H9 (cell line): Measurements from ENCODE around the gene KRT79. TPM values are rescaled to one million over a fixed set of nuclear protein-coding genes. Genes with fewer than 3 reads are reported as not detected.

ENCODE experiments used
- DNase-seq: peaks from one replicate; pipeline ENCODE4 v3.0.0-alpha.2; 2017
- H2AFZ ChIP-seq: one replicate; pipeline ENCODE4 v1.6.1; 2013; ENCODE audit warnings: mild to moderate bottlenecking, low read length, control low read depth, moderate library complexity
- H2AK5ac ChIP-seq: 2 replicates; pipeline ENCODE4 v1.6.1; 2013; ENCODE audit warnings: low read length, control low read depth, mixed read lengths; ENCODE audit not compliant: insufficient read length
- H2BK120ac ChIP-seq: one replicate; pipeline ENCODE4 v1.6.1; 2013; ENCODE audit warnings: low read depth, mild to moderate bottlenecking, low read length, control low read depth, inconsistent platforms; ENCODE audit not compliant: poor library complexity, severe bottlenecking
- H2BK12ac ChIP-seq: 2 replicates; pipeline ENCODE4 v1.6.1; 2013; ENCODE audit warnings: low read length, control low read depth, mixed read lengths, low read depth; ENCODE audit not compliant: insufficient read length
- H2BK15ac ChIP-seq: 2 replicates; pipeline ENCODE4 v1.6.1; 2013; ENCODE audit warnings: low read depth, low read length, control low read depth
- H2BK20ac ChIP-seq: one replicate; pipeline ENCODE4 v1.6.1; 2013; ENCODE audit warnings: low read depth, mild to moderate bottlenecking, low read length, control low read depth, inconsistent platforms; ENCODE audit not compliant: poor library complexity, severe bottlenecking
- H2BK5ac ChIP-seq: 2 replicates; pipeline ENCODE4 v1.6.1; 2013; ENCODE audit warnings: low read length, control low read depth, mixed read lengths; ENCODE audit not compliant: insufficient read length
- H3K14ac ChIP-seq: 2 replicates; pipeline ENCODE4 v1.6.1; 2013; ENCODE audit warnings: low read length, control low read depth; ENCODE audit not compliant: insufficient read depth
- H3K18ac ChIP-seq: 2 replicates; pipeline ENCODE4 v1.6.1; 2013; ENCODE audit warnings: low read depth, mild to moderate bottlenecking, mixed read lengths, low read length, control low read depth; ENCODE audit not compliant: insufficient read length
- H3K23ac ChIP-seq: 2 replicates; pipeline ENCODE4 v1.6.1; 2013; ENCODE audit warnings: low read length, control low read depth, mixed read lengths, low read depth; ENCODE audit not compliant: insufficient read length
- H3K23me2 ChIP-seq: 2 replicates; pipeline ENCODE4 v1.6.1; 2013; ENCODE audit warnings: low read depth, mild to moderate bottlenecking, mixed read lengths, low read length, control low read depth; ENCODE audit not compliant: insufficient read length, poor library complexity, severe bottlenecking
- H3K27ac ChIP-seq: 2 replicates; pipeline ENCODE4 v1.5.1; 2013; ENCODE audit warnings: low read length, control low read depth, mixed read lengths, low read depth; ENCODE audit not compliant: insufficient read length
- H3K27me3 ChIP-seq: 2 replicates; pipeline ENCODE4 v1.6.1; 2013; ENCODE audit warnings: low read length, control low read depth, inconsistent platforms; ENCODE audit not compliant: insufficient read depth
- H3K4ac ChIP-seq: 2 replicates; pipeline ENCODE4 v1.6.1; 2013; ENCODE audit warnings: low read depth, mild to moderate bottlenecking, control low read depth, inconsistent platforms, low read length, moderate library complexity
- H3K4me1 ChIP-seq: 2 replicates; pipeline ENCODE4 v1.6.1; 2013; ENCODE audit warnings: low read length, control low read depth, inconsistent platforms; ENCODE audit not compliant: insufficient read depth
- H3K4me2 ChIP-seq: 2 replicates; pipeline ENCODE4 v1.6.1; 2013; ENCODE audit warnings: low read length, control low read depth, mixed read lengths; ENCODE audit not compliant: insufficient read length, insufficient read depth
- H3K56ac ChIP-seq: 2 replicates; pipeline ENCODE4 v1.6.1; 2013; ENCODE audit warnings: low read depth, mild to moderate bottlenecking, mixed read lengths, low read length, control low read depth; ENCODE audit not compliant: insufficient read length
- H3K79me1 ChIP-seq: 2 replicates; pipeline ENCODE4 v1.6.1; 2013; ENCODE audit warnings: low read depth, mild to moderate bottlenecking, moderate library complexity, low read length, control low read depth, inconsistent platforms; ENCODE audit not compliant: insufficient read depth, poor library complexity, severe bottlenecking
- H3K79me2 ChIP-seq: 2 replicates; pipeline ENCODE4 v1.6.1; 2013; ENCODE audit warnings: low read length, control low read depth, inconsistent platforms; ENCODE audit not compliant: insufficient read depth
- H3K9ac ChIP-seq: 2 replicates; pipeline ENCODE4 v1.6.1; 2013; ENCODE audit warnings: low read length, control low read depth, mixed read lengths; ENCODE audit not compliant: insufficient read length; ENCODE audit errors: extremely low read depth
- H3K9me3 ChIP-seq: one replicate; pipeline ENCODE4 v1.6.1; 2013; ENCODE audit warnings: low read depth, low read length, inconsistent platforms; ENCODE audit not compliant: control insufficient read depth
- H3T11ph ChIP-seq: one replicate; pipeline ENCODE4 v1.6.1; 2013; ENCODE audit warnings: mild to moderate bottlenecking, low read length, control low read depth, inconsistent platforms
- H4K20me1 ChIP-seq: one replicate; pipeline ENCODE4 v1.6.1; 2013; ENCODE audit not compliant: control insufficient read depth, insufficient read length, insufficient read depth
- H4K5ac ChIP-seq: 2 replicates; pipeline ENCODE4 v1.6.1; 2013; ENCODE audit warnings: low read depth, mild to moderate bottlenecking, mixed read lengths, low read length, control low read depth; ENCODE audit not compliant: insufficient read length
- H4K8ac ChIP-seq: replicated peaks from 2 replicates; pipeline ENCODE4 v1.6.1; 2013; ENCODE audit warnings: low read length, control low read depth, mixed read lengths, low read depth; ENCODE audit not compliant: insufficient read length
- H4K91ac ChIP-seq: 2 replicates; pipeline ENCODE4 v1.6.1; 2013; ENCODE audit warnings: low read depth, mild to moderate bottlenecking, moderate library complexity, mixed read lengths, low read length, control low read depth; ENCODE audit not compliant: insufficient read length
- H3K27ac Mint-ChIP-seq, 3 experiments: 2 replicates in 2 of 3; 3 replicates in 1 of 3; pipeline ENCODE4 v1.8.0; 2020 to 2021; ENCODE audit warnings: mixed read lengths in 3 of 3, mild to moderate bottlenecking in 1 of 3, moderate library complexity in 1 of 3
- H3K27me3 Mint-ChIP-seq: 2 replicates; pipeline ENCODE4 v1.8.0; 2021; ENCODE audit warnings: low read depth, mild to moderate bottlenecking, moderate library complexity, mixed read lengths
- H3K36me3 Mint-ChIP-seq, 3 experiments: 2 replicates in 2 of 3; 3 replicates in 1 of 3; pipeline ENCODE4 v1.8.0; 2020 to 2021; ENCODE audit warnings: low read depth in 3 of 3, mixed read lengths in 3 of 3; ENCODE audit not compliant: insufficient read depth in 1 of 3
- H3K4me1 Mint-ChIP-seq, 2 experiments: 2 replicates each; pipeline ENCODE4 v1.8.0; 2020; ENCODE audit warnings: mixed read lengths in 2 of 2
- H3K4me3 Mint-ChIP-seq, 2 experiments: 2 replicates in 1 of 2; 3 replicates in 1 of 2; pipeline ENCODE4 v1.8.0; 2020 to 2021; ENCODE audit warnings: mild to moderate bottlenecking in 2 of 2, mixed read lengths in 2 of 2, moderate library complexity in 1 of 2
- H3K9me3 Mint-ChIP-seq, 2 experiments: 2 replicates in 1 of 2; 3 replicates in 1 of 2; pipeline ENCODE4 v1.8.0; 2020; ENCODE audit warnings: mild to moderate bottlenecking in 2 of 2, mixed read lengths in 2 of 2, moderate library complexity in 1 of 2
- CTCF ChIP-seq: fragments of 200-600 bp; sonication (generic); conservative IDR thresholded peaks from 3 replicates; pipeline ENCODE4 v1.8.0; 2021; ENCODE audit warnings: antibody characterized with exemption, mild to moderate bottlenecking
- WGBS: extraction: QIAGEN DNeasy Blood & Tissue Kit; methylation state at CpG from one replicate; pipeline ENCODE4 v1.1.7; 2013; ENCODE audit warnings: missing lambda C conversion rate, low lambda C conversion rate, mixed read lengths; ENCODE audit not compliant: insufficient read length; ENCODE audit errors: extremely low coverage; 5-methylcytosine and 5-hydroxymethylcytosine counted together
- total RNA-seq: library from RNA; stranded (reverse); gene quantifications from 2 replicates; pipeline ENCODE4 v1.2.1, GENCODE V29; 2021

Gene KRT79
- total RNA-seq, 1 experiment from 2014 or later: not detected

- H3K27ac ChIP-seq: no peak overlapping the region
- H3K27me3 Mint-ChIP-seq: peaks cover 51% of the 10 kb centered on the region
- no peaks in the 10 kb centered on the region for H3K9me3 ChIP-seq
- no peak overlapping the region for H4K5ac ChIP-seq
- no peak overlapping the region for H4K91ac ChIP-seq
- H2BK20ac ChIP-seq: no peak overlapping the region
- no peak overlapping the region for H2AFZ ChIP-seq
- H2BK15ac ChIP-seq: no peak overlapping the region
- no peaks in the 10 kb centered on the region for H3K4me1 ChIP-seq
- peaks cover 10 to 22% of the 10 kb centered on the region in 2 experiments for H3K4me1 Mint-ChIP-seq
- no peaks in the 10 kb centered on the region; the same call in 1 of the 2 replicates for H3K27me3 ChIP-seq
- H3K4me2 ChIP-seq: peak overlapping the region; percentile 26
- no peaks in the 10 kb centered on the region for H3K79me1 ChIP-seq
- H2BK120ac ChIP-seq: no peak overlapping the region
- no peak overlapping the region for H2BK12ac ChIP-seq
- no peak overlapping the region for H3K56ac ChIP-seq
- no peak overlapping the region for H3K9ac ChIP-seq
- no peak overlapping the region for H2BK5ac ChIP-seq
- no peak overlapping the region for H3K4ac ChIP-seq
- H3K14ac ChIP-seq: no peak overlapping the region
- no peak overlapping the region; a peak in 1 of 7 replicates for H3K27ac Mint-ChIP-seq
- H3K79me2 ChIP-seq: no peaks in the 10 kb centered on the region
- H3T11ph ChIP-seq: no peak overlapping the region
- H3K9me3 Mint-ChIP-seq: no peaks in the 10 kb centered on the region
- H4K8ac ChIP-seq: no peak overlapping the region
- no peak for DNase-seq
- TF ChIP-seq CTCF: no peak
- peak overlapping the region; percentile 58 to 81 for H3K4me3 Mint-ChIP-seq
- no peaks in the 10 kb centered on the region for H4K20me1 ChIP-seq
- no peak overlapping the region for H2AK5ac ChIP-seq
- peaks cover 3% of the 10 kb centered on the region for H3K23me2 ChIP-seq
- H3K23ac ChIP-seq: no peak overlapping the region
- no peak overlapping the region for H3K18ac ChIP-seq
- no CpG with 5 or more reads among the region's 4 CpGs for WGBS
- H3K36me3 Mint-ChIP-seq: no peaks in the 10 kb centered on the region
Measured at GRCh38 chr12:52873513-52873831, 39.4 kb upstream of the KRT79 start.
